ENCODE results near the gene RABL3.
"Not testable (repeated sequence)": the region's sequence is repeated elsewhere in the genome, so short reads cannot be mapped to it uniquely, and the experiment has no call there.

RABL3 gene

DNA sequence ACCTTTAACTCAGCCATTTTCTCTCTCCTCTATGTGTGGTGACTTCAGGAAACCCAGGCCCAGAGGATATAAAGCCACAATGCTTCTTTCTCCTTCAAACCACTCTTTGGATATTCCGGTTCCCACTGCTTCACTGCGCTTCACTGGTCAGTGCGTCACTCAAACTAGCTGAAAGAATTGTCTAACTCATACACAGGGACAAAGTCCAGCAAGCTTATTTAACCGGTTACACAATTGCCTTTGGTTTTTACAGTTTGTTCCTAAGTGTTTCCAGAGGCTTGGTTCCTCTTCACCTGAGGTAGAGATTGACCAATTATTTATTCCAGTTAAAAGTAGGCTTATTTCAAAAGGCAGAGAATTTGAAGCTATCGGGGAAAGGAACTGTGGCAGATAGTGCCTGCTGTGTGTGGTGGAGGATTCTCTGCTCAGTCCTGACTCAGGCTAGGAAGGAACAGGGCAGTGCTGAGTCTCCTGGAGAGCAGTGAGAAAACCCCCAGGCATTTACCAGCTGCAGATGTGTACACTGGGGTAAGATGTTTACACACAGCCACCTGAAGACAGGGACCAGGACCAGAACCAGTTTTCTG is 60.1 kb downstream of the RABL3 start, which contains the start of gene HGD:
Gene HGD, minus strand, starts transcription at position 145 of the 587 bp plus-strand sequence. Its CDS starts 128 bp downstream, at position 17.
- DNase-seq: no peak

DNA sequence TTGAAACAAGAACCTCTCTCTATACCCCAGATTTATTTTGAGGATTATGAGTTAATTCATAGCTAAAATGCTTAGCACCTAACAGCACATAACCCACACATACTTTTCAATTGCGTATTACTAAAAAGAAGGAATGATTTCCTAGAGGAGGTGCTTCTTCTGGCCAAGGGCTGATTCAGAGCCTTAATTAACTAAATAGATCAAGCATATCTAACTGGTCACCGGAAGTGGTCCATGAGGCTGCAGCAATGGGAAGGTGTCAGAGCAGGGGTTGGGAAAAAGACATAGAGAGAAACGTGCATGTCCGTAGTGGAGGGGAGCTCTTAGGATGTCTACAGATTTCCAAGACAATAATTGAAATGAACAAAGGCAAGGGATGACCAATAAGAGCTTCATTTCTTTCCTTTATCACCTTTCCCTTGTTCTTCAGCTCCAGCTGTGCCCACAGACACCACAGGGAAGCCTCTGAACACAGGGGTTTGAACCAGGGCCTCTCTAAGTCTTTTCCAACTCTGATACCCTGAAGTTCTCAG is 60.7 kb downstream of the RABL3 start:
- DNase-seq: no peak

DNA sequence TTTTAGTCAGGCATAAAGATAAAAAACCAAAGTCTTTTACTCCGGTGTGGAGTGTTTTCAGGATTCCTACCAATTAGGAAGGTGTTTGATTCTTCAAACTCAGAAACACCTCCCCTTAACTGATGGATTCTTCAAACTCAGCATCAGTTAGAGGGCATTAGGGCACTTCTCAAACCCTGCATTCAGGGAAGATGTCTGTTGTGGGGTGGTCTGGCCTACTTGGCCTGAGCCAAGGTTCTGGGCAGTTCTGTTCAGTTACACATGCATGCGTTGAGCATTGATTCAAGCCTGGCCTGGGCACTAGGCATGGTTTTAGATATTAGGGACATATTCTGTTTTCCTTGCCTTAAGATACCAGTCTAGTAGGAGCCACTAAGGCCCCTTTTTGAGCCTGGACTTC is 61.3 kb downstream of the RABL3 start:
- no peak for DNase-seq

DNA sequence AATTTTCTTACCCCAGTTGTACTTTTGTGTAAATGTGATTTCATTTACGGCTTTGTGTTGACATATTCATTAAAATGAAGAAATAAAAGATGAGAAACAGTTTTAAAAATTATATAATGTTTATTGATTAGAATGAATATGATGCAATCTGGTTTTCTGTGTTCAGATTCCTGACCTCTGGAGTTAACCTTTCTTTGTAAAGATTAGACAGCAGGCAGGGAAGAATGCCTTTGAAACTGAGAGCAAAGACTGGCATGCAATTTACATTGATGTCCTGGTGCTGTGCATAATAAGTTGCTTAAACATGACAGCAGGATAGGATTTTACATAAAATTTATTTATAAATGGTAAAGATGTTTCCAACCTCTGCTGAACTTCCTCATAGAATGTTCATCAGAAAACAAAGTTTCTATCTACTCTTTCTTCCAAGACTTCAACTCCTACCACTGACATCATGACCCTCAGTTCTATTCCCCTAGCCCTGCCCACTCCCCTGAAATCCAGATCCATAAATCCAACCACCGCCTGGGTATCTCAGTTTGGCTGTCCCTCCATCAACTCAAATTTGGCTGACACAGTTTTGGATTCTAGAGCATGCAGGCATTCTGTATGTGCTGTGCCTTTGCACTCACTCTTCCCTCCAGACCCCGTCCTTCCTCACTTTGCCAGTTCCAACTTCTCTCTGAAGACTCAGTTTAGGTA is 62.0 kb downstream of the RABL3 start:
- no peak for DNase-seq

DNA sequence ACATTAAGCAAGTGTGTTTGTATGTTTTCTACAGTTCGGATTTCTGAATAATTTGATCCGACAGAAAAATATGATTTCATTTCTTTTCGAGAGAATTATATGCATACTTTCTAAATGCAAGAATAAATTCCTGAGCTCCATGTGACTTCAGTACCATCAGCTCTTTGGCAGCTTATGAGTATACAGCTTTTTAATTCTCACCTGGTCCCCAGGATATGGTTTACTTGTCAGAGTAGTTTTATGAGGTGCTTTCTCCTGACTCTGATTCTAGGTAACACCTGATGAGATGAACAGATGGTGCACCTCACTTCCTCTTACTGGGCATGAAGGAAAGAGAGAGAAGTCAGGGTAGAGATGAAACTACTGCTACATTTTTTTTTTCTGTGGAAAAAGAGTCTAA is 63.3 kb downstream of the RABL3 start:
- no peak for DNase-seq

DNA sequence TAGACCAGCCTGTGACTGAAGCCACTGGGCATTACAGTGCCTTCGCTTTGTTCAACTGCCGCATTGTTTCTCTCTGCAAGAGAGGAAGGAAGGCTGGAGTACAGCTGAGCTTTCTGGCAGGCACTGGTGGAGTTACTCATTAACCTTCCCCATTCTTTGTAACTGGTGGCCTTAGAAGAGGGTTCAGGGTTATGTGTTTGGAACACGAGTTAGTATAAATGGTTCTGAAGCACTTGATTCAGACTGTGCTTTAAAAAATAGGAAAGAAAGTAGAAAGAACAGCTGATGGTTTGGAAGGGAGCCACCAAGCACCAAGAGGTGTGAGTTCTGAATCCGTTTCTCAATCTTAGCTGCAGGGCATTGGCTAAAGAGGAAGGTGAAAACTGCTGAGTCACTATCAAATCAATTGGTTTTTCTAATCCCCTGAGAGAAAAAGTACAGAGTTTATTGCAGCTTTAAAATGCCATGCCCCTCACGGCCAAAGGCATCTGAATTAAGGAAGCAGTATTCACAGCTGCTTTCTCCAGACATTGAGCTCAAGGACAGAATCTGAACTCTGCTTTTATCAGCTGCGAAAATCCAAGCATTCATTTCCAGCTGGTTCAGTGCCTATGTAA is 63.9 kb downstream of the RABL3 start:
- no peak for DNase-seq

DNA sequence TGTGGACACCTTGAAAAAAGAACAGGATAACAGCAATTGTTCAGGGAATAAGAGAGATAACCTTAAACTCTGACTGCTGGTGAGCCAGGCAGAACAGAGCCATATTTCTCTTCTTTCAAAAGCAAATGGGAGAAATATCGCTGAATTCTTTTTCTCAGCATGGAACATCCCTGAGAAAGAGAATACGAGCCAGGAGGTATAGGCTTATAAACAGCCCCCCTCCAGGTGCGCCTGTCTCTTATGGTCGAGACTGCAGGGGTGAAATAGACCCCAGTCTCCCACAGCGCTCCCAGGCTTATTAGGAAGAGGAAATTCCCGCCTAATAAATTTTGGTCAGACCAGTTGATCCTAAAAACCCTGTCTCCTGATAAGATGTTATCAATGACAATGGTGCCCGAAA is 65.1 kb downstream of the RABL3 start:
- not testable (repeated sequence) for DNase-seq

DNA sequence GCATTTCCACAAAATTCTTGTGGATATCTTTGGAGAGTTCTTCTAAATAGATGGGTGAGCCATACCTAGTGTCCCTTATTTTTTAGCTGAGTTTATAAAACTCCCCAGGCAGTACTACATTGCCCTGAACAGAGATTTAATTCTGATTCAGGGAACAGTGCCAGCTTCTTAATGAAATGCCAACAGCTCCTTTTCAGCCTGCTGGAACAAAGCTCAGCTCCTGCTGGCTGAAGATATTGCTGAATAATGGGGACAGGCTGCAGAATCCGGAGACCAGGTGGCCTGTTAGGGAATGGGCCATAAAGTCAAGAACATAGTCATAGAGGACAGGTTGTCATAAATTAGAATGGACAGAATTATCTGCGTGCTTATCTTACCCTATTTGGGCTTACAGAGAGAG is 69.2 kb downstream of the RABL3 start:
- no peak for DNase-seq

DNA sequence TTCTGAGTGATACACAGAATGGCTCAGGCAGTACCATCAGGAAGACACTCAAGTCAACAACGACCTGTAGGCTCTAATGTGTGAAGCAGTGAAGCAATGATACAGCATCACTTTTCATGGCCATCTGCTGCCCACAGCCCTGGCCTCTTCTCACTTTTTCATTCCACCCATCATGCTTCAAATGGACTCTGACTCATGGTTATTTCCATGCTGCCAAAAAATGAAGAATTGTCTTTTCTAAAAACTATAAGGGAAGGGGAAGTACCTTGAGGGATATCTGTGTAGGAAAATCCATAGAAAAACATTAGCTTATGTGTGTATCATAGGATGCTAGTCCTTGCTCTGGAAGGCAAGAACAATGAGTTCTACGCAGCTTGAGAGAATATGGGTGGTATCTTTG is 71.7 kb downstream of the RABL3 start:
- no peak for DNase-seq

DNA sequence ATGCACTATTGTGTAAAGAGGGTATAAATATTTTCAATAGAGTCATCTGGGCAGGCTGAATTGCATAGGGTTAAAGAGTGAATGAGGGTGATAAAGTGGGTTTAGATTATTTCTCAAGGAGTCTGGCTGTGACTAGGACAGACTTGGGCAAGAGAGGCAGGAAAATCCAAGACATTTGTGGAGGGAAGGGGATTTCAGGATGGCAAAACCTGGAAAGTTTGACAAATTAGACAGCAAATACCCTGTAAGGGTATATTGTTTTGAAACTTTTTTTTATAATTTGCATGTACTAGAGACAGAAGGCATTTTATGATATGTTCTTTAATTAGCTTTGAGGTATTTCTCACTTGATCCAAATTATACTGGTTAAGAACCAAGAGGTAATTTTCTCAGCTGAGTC is 77.4 kb downstream of the RABL3 start:
- no peak for DNase-seq

DNA sequence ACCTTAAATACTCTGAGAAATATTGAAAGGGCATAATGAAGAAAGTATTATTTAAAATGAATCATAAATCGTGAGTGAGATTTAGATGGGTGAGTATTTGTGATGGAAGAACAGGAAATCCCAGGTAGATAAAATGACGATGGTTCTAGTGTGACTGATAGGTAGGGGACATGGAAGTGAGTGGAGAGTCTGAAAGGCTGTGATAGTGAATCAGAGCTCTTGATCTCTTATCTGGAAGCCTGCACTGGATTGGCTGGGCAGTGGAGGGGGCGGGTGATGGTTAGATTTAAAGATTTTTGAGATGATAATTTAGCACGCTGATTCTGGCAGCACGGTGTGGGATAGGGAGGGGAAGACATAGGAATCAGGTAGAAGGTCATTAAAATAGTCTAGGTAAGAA is 80.4 kb downstream of the RABL3 start:
- no peak for DNase-seq

DNA sequence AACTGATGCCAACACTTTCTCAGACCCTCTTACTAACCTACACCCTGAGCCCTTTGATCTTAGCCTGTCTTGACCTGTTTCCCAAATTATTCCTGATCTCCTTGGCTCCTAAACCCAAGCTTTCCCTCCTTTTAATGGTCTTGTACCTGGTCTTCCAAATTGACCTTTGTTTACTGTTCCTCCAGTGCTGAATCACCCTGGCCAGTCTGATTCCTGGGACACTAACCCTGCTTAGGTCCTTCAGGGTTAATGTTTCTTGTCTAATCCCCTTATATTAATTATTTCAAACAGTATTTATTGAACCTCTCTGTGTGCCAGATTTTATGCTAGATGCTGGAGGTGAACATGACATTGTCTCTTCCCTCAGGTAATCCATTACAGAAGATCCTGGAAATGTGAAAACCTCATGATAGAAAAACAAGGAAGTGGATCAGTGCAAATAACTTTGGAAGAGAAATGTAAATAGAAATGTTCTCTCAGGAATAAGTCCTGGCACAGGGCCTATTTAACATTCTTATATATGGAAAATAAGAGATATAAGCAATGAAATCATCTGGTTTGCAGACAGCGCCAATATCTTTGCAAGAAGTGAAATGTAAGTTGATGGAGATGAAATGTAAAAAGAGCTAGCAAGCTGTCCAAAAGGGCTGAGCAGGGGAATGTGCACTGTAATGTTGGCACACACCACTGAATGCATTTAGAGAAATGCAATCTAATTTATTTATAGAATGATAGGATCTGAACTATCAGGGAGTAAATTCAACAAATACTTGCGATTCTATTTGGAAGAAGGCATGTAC is 81.0 kb downstream of the RABL3 start:
- no peak for DNase-seq

DNA sequence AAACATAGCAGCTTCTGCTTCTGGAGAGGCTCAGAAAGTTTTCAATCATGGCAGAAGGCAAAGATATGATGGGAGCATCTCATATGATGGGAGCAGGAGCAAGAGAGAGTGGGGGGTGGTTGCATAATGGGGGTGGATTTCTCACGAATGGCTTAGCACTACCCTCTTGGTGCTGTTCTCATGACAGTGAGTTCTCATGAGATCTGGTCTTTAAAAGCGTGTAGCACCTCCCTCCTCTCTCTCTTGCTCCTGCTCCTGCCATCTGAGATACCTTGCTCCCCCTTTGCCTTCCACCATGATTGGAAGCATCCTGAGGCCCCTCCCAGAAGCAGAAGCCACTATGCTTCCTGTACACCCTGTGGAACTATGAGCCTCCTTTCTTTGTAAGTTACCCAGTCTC is 82.5 kb downstream of the RABL3 start:
- DNase-seq: no peak

DNA sequence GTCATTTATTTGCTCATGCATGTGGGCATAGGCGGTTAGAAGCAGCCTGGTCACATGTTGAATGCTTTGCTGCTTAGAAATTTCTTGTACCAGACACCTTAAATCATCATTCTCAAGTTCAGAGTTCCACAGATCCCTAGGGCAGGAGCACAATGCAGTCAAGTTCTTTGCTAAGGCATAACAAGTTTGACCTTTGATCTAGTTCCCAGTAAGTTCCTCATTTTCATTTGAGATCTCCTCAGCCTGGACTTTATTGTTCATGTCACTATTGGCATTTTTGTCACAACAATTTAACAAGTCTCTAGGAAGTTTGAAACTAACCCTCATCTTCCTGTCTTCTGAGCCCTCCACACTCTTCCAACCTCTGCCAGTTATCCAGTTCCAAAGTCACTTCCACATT is 83.0 kb downstream of the RABL3 start:
- DNase-seq: no peak

DNA sequence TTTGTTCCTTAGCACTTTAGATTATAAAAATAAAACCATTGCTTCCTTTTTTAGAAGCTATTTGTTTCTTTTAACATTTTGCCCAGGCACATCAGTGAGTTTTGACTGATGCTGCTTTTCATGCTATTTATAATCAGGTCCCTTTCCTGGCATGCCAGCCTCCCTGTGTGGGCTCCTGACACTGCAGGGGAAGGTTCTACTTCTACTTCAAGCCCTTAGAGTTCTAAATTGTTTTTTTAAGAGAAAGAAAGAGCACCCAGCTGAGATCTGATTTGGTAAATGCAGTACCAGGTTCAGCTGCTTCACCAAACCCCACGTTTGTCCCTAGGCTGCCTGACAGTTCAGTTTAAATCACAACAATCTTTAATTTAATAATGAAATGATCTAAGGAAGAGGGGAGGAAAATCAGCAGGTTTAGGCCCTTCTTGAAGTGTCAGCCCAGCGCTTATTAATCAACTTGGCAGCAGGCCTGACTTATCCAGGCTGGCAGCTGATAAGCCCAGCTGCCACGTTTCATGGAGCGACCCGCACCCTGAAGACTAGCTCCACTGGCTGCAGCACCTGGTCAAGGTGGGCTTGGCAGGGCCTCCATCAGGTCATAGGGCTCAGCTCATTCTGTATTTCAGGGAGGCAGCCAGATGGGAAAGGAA is 89.3 kb downstream of the RABL3 start:
- DNase-seq: no peak

DNA sequence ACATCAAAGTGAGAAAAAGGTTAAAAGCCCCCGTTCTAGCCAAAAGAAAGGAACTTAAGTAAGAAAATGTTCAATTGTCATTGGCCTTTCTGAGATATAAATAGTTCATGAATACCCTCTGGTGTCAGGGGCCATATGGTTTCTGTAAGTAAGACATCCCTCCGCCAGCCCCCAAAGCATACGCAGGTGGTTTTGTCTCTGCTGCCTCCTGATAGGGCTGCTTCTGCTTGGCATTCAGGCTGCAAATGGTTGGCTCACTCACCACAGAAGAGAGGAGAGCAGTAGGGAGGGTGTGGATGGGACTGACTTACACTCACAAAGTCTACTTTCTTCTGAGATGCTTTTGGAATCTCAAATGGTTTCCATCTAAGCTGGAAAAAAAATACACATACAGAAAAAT is 90.0 kb downstream of the RABL3 start:
- no peak for DNase-seq

DNA sequence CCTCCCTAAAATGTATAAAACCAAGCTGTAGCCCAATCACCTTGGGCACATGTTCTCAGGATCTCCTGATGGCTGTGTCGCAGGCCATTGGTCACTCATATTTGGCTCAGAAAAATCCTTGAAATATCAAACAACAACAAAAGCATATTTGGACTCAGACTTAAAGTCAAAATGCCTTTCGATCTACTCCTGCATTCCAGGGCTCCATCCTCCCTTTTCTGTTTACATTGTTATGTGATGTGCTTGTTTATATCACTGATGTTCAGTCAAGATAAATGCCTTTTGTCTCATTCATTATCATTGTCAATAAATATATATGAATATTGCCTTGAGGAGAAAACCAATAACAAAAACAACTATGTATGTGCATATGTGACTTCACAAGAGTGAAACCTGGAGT is 92.0 kb downstream of the RABL3 start:
- no peak for DNase-seq

DNA sequence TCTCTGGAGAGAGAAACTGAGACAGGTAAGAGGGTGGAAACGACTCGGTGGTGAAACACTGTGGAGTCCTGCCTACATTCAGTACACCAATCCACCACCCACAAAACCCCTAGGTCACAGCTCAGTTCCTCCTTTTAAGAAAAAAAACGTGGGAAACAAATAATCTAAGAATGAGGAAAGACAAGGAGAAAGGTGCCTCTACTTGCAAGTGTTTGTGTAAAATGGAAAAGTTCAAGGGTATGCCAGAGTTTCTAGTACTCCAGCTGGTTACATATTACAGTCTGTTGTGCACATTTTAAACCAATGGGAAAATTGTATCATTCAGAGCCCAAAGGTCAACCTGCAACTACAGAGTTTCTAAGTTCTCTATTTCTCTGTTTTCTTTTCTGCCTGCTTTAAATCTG is 92.5 kb downstream of the RABL3 start:
- DNase-seq: no peak

DNA sequence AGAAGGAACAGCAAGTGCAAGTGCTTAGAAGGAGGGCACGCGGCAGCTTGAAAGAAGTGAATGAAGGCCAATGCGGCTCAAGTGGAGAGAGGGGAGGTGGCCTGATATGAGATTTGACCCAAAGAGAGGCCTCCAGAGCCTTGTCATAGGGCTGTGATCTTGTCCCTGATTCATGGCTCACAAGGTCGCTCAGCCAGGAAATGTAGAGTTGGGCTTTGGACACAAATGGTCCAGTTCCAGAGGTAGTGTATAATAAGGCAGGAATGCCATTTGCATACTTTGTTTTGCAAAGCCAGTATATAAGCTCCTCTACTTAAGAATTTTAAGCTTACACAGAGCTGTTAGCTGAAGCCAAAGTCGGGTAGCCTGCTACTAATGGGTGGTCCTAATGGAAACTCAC is 94.0 kb downstream of the RABL3 start:
- DNase-seq: no peak

DNA sequence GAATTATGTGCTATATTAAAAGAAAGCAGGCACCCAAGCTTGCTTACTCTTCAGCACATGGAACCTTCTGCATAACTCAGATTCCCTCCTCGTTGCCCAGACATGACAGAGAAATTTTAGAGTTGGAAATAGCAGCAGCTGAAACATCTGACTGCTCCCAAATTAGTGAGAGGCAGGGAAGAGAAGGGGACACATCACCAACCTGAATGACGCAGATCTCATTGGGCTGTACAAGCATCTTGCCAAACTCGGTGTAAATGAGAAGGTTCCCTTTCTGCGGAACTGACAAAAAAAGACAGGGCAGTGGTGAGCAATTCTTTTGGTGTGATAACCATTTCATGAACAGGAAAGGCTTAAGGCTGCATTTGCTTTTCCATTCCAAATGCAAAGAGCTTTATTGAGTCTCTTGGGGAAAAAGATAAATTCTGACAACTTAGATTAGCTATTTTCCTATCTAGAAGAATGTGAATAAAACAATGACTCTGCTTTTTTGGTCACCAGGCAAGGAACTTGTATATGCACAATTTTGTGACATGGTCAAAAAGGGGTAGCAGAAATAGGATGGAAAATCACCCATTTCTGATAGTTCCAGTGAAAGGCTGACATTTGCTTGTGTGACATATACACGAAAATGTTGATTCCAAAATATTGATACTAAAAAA is 95.4 kb downstream of the RABL3 start:
- DNase-seq: no peak

DNA sequence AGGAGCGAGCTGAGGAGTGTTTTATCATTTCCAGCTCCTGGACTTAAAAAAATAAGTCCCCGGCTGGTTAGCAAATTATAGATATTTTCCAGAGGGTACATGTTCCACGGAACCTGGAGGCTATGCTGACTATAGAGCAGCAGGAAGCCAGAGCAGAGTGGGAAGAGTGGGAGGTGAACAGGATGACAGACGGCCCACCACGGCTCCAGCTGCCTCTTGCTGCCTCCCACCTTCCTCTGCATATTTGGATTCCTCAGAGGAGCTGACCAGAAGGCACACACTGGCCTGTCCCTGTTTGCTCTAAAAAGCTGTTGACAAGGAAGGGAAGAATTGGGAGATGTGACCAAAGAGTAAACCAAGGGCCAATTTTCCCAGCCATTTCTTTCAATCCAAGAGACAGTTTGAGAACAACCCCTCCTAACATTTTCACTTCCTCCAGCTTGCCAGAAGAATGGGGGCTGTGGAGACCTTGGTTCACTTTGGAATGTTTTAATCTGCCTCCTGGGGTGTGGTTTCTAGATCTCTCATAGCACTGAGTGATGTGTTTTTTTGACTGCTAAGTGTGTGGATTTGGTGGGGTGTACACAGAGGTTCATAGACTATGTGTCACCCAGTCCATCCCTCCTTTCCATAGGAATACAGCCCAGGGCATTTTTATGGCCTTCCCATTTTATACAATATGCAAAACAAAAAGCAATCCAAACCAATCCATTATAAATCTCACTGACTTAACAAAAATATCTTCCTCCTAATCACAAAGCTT is 97.1 kb downstream of the RABL3 start:
- no peak for DNase-seq
